Breast epithelium (tissue), 3 donors: ENCODE measurements around the gene STARD10.

Experiments used
- POLR2A ChIP-seq: fragments of 450-650 bp; IDR thresholded peaks from one replicate; pipeline ENCODE4 v1.6.1; 2016; ENCODE audit warnings: antibody characterized with exemption, mild to moderate bottlenecking, moderate library complexity
- POLR2AphosphoS5 ChIP-seq, 3 donors: sonication (generic); formaldehyde crosslinking; IDR thresholded peaks; one replicate each; pipeline ENCODE4 v1.6.1; 2017; ENCODE audit warnings: antibody characterized with exemption in 3 of 3
- TF ChIP-seq, protein P1 (sequence below), 3 donors: fragments of 450-650 bp; IDR thresholded peaks; one replicate each; pipeline ENCODE4 v1.5.1; 2016 to 2017; ENCODE audit warnings: antibody characterized with exemption in 3 of 3, mild to moderate bottlenecking in 3 of 3, moderate library complexity in 3 of 3

DNA sequence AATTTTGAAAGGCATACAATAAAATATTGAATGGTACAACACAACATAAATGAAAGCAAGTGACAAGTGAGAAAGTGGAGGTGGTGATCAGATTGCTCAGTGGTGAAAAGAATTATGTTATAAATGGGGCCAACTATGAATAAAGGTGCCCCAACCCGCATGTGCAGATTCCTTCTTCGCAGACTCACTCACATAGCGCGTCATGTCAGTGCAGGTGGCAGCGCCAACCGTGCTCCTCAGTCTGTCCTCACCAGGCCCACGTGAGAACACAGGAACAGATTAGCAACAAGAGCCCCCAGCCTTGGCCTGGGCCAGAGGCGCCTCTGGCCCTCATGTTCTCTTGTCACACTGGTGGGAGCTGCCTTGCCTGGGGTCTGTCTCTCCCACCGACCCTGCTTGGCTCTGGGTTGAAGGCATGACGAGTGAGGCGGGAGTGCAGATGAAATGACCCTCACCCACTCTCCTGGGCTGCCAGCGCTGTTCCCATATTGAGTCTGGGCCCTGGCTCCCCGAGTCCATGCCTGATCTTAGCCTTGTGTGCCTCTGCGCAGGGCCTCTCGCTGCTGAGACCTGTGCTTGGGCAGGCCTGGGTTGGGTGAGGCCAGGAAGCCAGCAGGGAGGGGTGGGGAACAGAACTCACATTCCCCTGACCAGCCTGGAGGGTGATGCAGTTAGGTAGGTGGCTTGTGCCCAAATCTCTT is 26.7 kb upstream of the STARD10 start:
- TF ChIP-seq POLR2A (no peak), POLR2AphosphoS5 (IDR thresholded peaks at IDR 0.05) (no peak)
- TF ChIP-seq, protein P1, sequence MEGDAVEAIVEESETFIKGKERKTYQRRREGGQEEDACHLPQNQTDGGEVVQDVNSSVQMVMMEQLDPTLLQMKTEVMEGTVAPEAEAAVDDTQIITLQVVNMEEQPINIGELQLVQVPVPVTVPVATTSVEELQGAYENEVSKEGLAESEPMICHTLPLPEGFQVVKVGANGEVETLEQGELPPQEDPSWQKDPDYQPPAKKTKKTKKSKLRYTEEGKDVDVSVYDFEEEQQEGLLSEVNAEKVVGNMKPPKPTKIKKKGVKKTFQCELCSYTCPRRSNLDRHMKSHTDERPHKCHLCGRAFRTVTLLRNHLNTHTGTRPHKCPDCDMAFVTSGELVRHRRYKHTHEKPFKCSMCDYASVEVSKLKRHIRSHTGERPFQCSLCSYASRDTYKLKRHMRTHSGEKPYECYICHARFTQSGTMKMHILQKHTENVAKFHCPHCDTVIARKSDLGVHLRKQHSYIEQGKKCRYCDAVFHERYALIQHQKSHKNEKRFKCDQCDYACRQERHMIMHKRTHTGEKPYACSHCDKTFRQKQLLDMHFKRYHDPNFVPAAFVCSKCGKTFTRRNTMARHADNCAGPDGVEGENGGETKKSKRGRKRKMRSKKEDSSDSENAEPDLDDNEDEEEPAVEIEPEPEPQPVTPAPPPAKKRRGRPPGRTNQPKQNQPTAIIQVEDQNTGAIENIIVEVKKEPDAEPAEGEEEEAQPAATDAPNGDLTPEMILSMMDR (IDR thresholded peaks at IDR 0.05) = no peak
